SK-N-SH treated with all-trans-retinoic acid at 6 μM for 48 hours (cell line): ENCODE measurements around the gene GBE1.

Experiments
- ATAC-seq: fragments of 200-7000 bp; cut with Tn5 transposase; 3 replicates; pipeline ENCODE4 v1.9.1; 2020; ENCODE audit warnings: mild to moderate bottlenecking, moderate library complexity
- ARNTL ChIP-seq: fragments of 450-650 bp; formaldehyde crosslinking; IDR thresholded peaks from 2 replicates; pipeline ENCODE4 v1.5.0; 2020; ENCODE audit warnings: low read depth, mild to moderate bottlenecking, moderate library complexity, borderline replicate concordance
- BACH2 ChIP-seq: fragments of 250-450 bp; sonication (Bioruptor Pico); IDR thresholded peaks from 2 replicates; pipeline ENCODE4 v1.9.0; 2021; ENCODE audit warnings: mild to moderate bottlenecking, borderline replicate concordance
- CREB5 ChIP-seq: fragments of 250-450 bp; sonication (Bioruptor Pico); IDR thresholded peaks from 2 replicates; pipeline ENCODE4 v1.5.1; 2020; ENCODE audit warnings: low read depth, mild to moderate bottlenecking, moderate library complexity
- CSRNP3 ChIP-seq: fragments of 250-450 bp; sonication (Bioruptor Pico); IDR thresholded peaks from 2 replicates; pipeline ENCODE4 v1.5.1; 2021; ENCODE audit warnings: mild to moderate bottlenecking, moderate library complexity
- GLIS3 ChIP-seq: fragments of 250-450 bp; sonication (Bioruptor Pico); IDR thresholded peaks from 2 replicates; pipeline ENCODE4 v1.5.0; 2020; ENCODE audit warnings: mild to moderate bottlenecking, moderate library complexity
- ISL1 ChIP-seq: fragments of 250-450 bp; sonication (Bioruptor Pico); IDR thresholded peaks from 2 replicates; pipeline ENCODE4 v2.1.2; 2022; ENCODE audit warnings: mild to moderate bottlenecking, moderate library complexity
- PATZ1 ChIP-seq: fragments of 250-450 bp; sonication (Bioruptor Pico); IDR thresholded peaks from 2 replicates; pipeline ENCODE4 v1.8.0; 2020; ENCODE audit warnings: mild to moderate bottlenecking, moderate library complexity, borderline replicate concordance
- POU6F1 ChIP-seq: fragments of 250-450 bp; sonication (Bioruptor Pico); IDR thresholded peaks from 2 replicates; pipeline ENCODE4 v1.8.0; 2021; ENCODE audit warnings: low read depth, mild to moderate bottlenecking, moderate library complexity, borderline replicate concordance
- PPARA ChIP-seq: fragments of 250-450 bp; sonication (Bioruptor Pico); IDR thresholded peaks from 2 replicates; pipeline ENCODE4 v1.5.0; 2020; ENCODE audit warnings: mild to moderate bottlenecking, borderline replicate concordance
- RARB ChIP-seq: fragments of 250-450 bp; sonication (Bioruptor Pico); IDR thresholded peaks from 2 replicates; pipeline ENCODE4 v1.8.0; 2021; ENCODE audit warnings: mild to moderate bottlenecking, moderate library complexity
- SNAI2 ChIP-seq: fragments of 250-450 bp; sonication (Bioruptor Pico); IDR thresholded peaks from 2 replicates; pipeline ENCODE4 v1.5.0; 2020; ENCODE audit warnings: mild to moderate bottlenecking, moderate library complexity
- TCF4 ChIP-seq: fragments of 250-450 bp; sonication (Bioruptor Pico); IDR thresholded peaks from 2 replicates; pipeline ENCODE4 v1.8.0; 2021; ENCODE audit warnings: mild to moderate bottlenecking, moderate library complexity, borderline replicate concordance
- TOX ChIP-seq: fragments of 250-450 bp; sonication (Bioruptor Pico); IDR thresholded peaks from 2 replicates; pipeline ENCODE4 v1.8.0; 2021; ENCODE audit warnings: mild to moderate bottlenecking, moderate library complexity, borderline replicate concordance
- TSHZ2 ChIP-seq: fragments of 250-450 bp; sonication (Bioruptor Pico); IDR thresholded peaks from 2 replicates; pipeline ENCODE4 v1.5.0; 2020; ENCODE audit warnings: mild to moderate bottlenecking, moderate library complexity
- ZC3H10 ChIP-seq: fragments of 250-450 bp; sonication (Bioruptor Pico); IDR thresholded peaks from 2 replicates; pipeline ENCODE4 v1.5.1; 2021; ENCODE audit warnings: mild to moderate bottlenecking, moderate library complexity
- ZFP30 ChIP-seq: fragments of 450-650 bp; formaldehyde crosslinking; IDR thresholded peaks from 2 replicates; pipeline ENCODE4 v1.5.0; 2022; ENCODE audit warnings: mild to moderate bottlenecking, moderate library complexity
- ZNF565 ChIP-seq: fragments of 450-650 bp; formaldehyde crosslinking; conservative IDR thresholded peaks from 2 replicates; pipeline ENCODE4 v1.5.0; 2020; ENCODE audit warnings: low read depth, mild to moderate bottlenecking, moderate library complexity
- ZNF70 ChIP-seq: fragments of 450-650 bp; formaldehyde crosslinking; IDR thresholded peaks from 2 replicates; pipeline ENCODE4 v1.5.0; 2020; ENCODE audit warnings: mild to moderate bottlenecking, moderate library complexity

GBE1 gene

DNA sequence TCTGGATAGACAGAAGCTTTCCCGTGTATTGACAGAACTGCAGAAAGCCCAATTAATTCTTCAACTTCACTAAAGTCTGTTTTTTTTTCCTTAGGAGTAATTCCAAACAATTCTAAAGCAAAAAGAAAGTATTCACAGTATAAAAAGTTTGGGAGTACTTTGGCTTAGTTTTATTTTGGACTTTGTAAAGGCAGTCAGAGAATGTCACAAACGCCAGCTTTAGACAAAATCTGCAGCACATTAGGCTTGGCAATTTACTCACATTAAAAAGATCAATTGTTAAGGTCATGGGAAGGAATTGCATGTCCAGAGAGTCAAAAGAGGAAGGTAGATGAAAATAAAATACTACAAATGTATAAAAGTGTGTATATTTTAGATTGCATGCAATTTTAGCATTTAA, 47.5 kb upstream of the GBE1 start (continued):
- TF ChIP-seq PATZ1 (CRISPR knock-in tag) = no peak
- no peak for TF ChIP-seq ZFP30

- TF ChIP-seq ARNTL (CRISPR knock-in tag) (no peak), TSHZ2 (no peak), CREB5 (CRISPR knock-in tag) (no peak), TCF4 (CRISPR knock-in tag) (no peak)
Measured at GRCh38 chr3:81799403-81799802, 38.0 kb upstream of the GBE1 start.

GRCh38 chr3:81793410-81793809, 32.0 kb upstream of the GBE1 start:
- ATAC-seq = no peak

More at GRCh38 chr3:81799403-81799802, 38.0 kb upstream of the GBE1 start:
- no peak for ATAC-seq

DNA sequence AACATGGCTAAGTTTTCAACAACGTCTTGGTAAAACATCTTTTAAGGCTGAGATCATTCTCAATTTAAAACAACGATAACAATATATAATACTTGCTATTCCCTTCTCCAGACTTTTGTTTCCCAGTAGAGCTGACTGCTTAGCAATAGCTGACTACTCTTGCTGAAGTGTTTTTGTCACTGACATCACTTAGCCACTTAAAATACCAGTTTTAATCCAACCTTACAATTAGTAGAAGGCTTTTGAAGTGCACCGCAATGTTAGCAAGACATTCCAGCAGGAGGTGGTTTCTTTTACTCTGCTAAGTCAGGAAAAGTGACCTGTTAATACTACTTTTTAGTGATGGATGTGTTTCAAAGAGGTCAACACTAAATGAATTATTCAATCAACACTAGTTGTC, 28.7 kb upstream of the GBE1 start:
- no peak for ATAC-seq
- no peak for TF ChIP-seq RARB (CRISPR knock-in tag)
- no peak for TF ChIP-seq ISL1 (CRISPR knock-in tag)
- no peak for TF ChIP-seq BACH2 (CRISPR knock-in tag)

More at GRCh38 chr3:81793410-81793809, 32.0 kb upstream of the GBE1 start:
- TF ChIP-seq ZC3H10 (CRISPR knock-in tag) (no peak), ZFP30 (no peak), ARNTL (CRISPR knock-in tag) (no peak), ZNF70 (CRISPR knock-in tag) (no peak), TOX (no peak)

GRCh38 chr3:81789691-81790090, 28.2 kb upstream of the GBE1 start:
- TF ChIP-seq BACH2 (CRISPR knock-in tag) = no peak
- TF ChIP-seq ZC3H10 (CRISPR knock-in tag) = no peak
- TF ChIP-seq PPARA (CRISPR knock-in tag) = no peak
- no peak for TF ChIP-seq RARB (CRISPR knock-in tag)
- TF ChIP-seq GLIS3 (CRISPR knock-in tag) = no peak
- TF ChIP-seq ZNF565 (CRISPR knock-in tag) = no peak
- no peak for TF ChIP-seq CSRNP3 (CRISPR knock-in tag)
- no peak for TF ChIP-seq TCF4 (CRISPR knock-in tag)
- no peak for ATAC-seq

DNA sequence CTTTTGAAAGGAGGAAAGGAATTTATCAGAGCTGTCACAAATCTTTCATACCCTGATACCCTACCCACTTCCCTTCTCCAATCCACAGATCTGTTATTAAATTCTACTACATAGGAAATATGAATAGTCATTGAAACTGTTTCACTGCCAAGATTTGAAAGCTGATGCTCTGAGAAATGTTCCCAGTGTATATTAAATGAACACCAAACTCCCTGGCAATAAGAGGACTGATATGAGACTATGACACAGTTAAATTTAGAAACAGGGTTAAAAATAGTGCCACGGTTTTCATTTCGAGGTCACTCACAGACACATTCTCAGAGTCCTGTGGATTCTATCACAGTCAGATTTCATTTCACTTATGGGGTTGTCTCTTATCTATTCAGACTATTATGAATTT, 27.2 kb upstream of the GBE1 start:
- ATAC-seq = no peak
- TF ChIP-seq POU6F1 = no peak
- TF ChIP-seq ISL1 (CRISPR knock-in tag) = no peak
- TF ChIP-seq SNAI2 (CRISPR knock-in tag) = no peak
- TF ChIP-seq GLIS3 (CRISPR knock-in tag) = no peak
